PC-9 (cell line): Measurements from ENCODE around the gene SH3RF3. TPM values are rescaled to one million over a fixed set of nuclear protein-coding genes. Genes with fewer than 3 reads are reported as not detected.

Experiments used
- BruUV-seq: library from RNA; stranded (reverse); fragments of 400-500 nt; replicated peaks from 2 replicates; lab custom pipeline; 2021; lab: Mats Ljungman, UMichigan
- CTCF ChIA-PET: fragments of 300-600 bp; sonication (Branson Sonifier 250); formaldehyde crosslinking; loops from one replicate; lab custom pipeline; 2022; ENCODE audit warnings: antibody characterized with exemption; lab: Charles Lee
- POLR2A ChIA-PET: fragments of 300-600 bp; sonication (Branson Sonifier 250); formaldehyde crosslinking; loops from one replicate; lab custom pipeline; 2022; ENCODE audit warnings: antibody characterized with exemption; ENCODE audit not compliant: unreplicated experiment; lab: Charles Lee
- DNase-seq, 2 experiments: peaks; one replicate each; pipeline versions ENCODE4 v3.0.0 to v3.0.0-alpha.2; 2015 to 2022; ENCODE audit warnings: mixed read lengths in 1 of 2
- H2AFZ ChIP-seq: fragments of 200-600 bp; sonication (generic); 2 replicates; pipeline ENCODE4 v1.8.1; 2017; ENCODE audit warnings: antibody characterized with exemption
- H3F3A ChIP-seq: fragments of 200-600 bp; sonication (generic); 2 replicates; pipeline ENCODE4 v1.8.1; 2017; ENCODE audit warnings: antibody characterized with exemption, mild to moderate bottlenecking, low read depth; ENCODE audit not compliant: insufficient read depth
- H3K27ac ChIP-seq: fragments of 200-600 bp; sonication (generic); 2 replicates; pipeline ENCODE4 v1.6.1; 2016; ENCODE audit warnings: mixed run types
- H3K27me3 ChIP-seq: fragments of 200-600 bp; sonication (generic); 2 replicates; pipeline ENCODE4 v1.6.1; 2016; ENCODE audit warnings: low read depth, mixed run types; ENCODE audit not compliant: insufficient read depth
- H3K36me3 ChIP-seq: fragments of 200-600 bp; sonication (generic); 2 replicates; pipeline ENCODE4 v1.6.1; 2016; ENCODE audit warnings: low read depth, mixed run types
- H3K4me1 ChIP-seq: fragments of 200-600 bp; sonication (generic); replicated peaks from 2 replicates; pipeline ENCODE4 v1.6.1; 2016; ENCODE audit warnings: mixed run types; ENCODE audit not compliant: insufficient read depth
- H3K4me2 ChIP-seq: fragments of 200-600 bp; sonication (generic); 2 replicates; pipeline ENCODE4 v1.6.1; 2017; ENCODE audit warnings: mixed run types
- H3K4me3 ChIP-seq: fragments of 200-600 bp; sonication (generic); 2 replicates; pipeline ENCODE4 v1.6.1; 2016; ENCODE audit warnings: mixed run types
- H3K79me2 ChIP-seq: fragments of 200-600 bp; sonication (generic); 2 replicates; pipeline ENCODE4 v1.6.1; 2017; ENCODE audit warnings: low read depth, mixed run types
- H3K9me2 ChIP-seq: fragments of 200-600 bp; sonication (generic); 2 replicates; pipeline ENCODE4 v1.8.1; 2017; ENCODE audit warnings: mild to moderate bottlenecking; ENCODE audit not compliant: insufficient read depth
- H3K9me3 ChIP-seq: fragments of 200-600 bp; sonication (generic); 2 replicates; pipeline ENCODE4 v1.8.1; 2016; ENCODE audit warnings: low read depth; ENCODE audit not compliant: insufficient read depth
- H4K20me1 ChIP-seq: fragments of 200-600 bp; sonication (generic); 2 replicates; pipeline ENCODE4 v1.8.1; 2017; ENCODE audit not compliant: insufficient read depth
- CTCF ChIP-seq: fragments of 200-600 bp; sonication (generic); conservative IDR thresholded peaks from 2 replicates; pipeline ENCODE4 v1.6.1; 2017; ENCODE audit warnings: mixed run types, antibody characterized with exemption, mild to moderate bottlenecking, moderate library complexity
- EZH2 ChIP-seq: fragments of 200-600 bp; sonication (generic); IDR thresholded peaks from 2 replicates; pipeline ENCODE4 v1.8.0; 2017; ENCODE audit warnings: antibody characterized with exemption, low read depth
- intact Hi-C: fragments of 100-400 bp; cut with micrococcal nuclease; formaldehyde crosslinking; loops from one replicate; pipeline ENCODE4 v1.10.0; 2022; ENCODE audit not compliant: unreplicated experiment
- total RNA-seq: library from RNA; stranded (reverse); gene quantifications from 2 replicates; pipeline ENCODE4 v1.2.3, GENCODE V29; 2021

The SH3RF3 gene
- total RNA-seq, 1 experiment from 2014 or later, result 6.1 TPM

- no TSS peak for BruUV-seq
- Histone ChIP-seq H2AFZ (no peak overlapping the region), H3K4me1 (no peaks in the 10 kb centered on the region), H3F3A (no peaks in the 10 kb centered on the region), H4K20me1 (no peaks in the 10 kb centered on the region), H3K4me3 (no peak overlapping the region), H3K27ac (no peak overlapping the region), H3K4me2 (no peak overlapping the region), H3K36me3 (no peaks in the 10 kb centered on the region), H3K27me3 (no peaks in the 10 kb centered on the region), H3K9me2 (no peaks in the 10 kb centered on the region), H3K79me2 (no peaks in the 10 kb centered on the region), H3K9me3 (no peaks in the 10 kb centered on the region)
- TF ChIP-seq CTCF (no peak), EZH2 (no peak)
- POLR2A ChIA-PET, result no interaction called here
- intact Hi-C loops, result no loop called here
- CTCF ChIA-PET, result no interaction called here
- DNase-seq, result no peak
Measured at GRCh38 chr2:109489296-109489695, 360.3 kb downstream of the SH3RF3 start.

GRCh38 chr2:109493176-109493935, 364.4 kb downstream of the SH3RF3 start:
- Histone ChIP-seq H3K36me3 (no peaks in the 10 kb centered on the region), H3K79me2 (no peaks in the 10 kb centered on the region), H3K4me3 (no peak overlapping the region), H3K4me1 (no peaks in the 10 kb centered on the region), H3K27me3 (no peaks in the 10 kb centered on the region), H3K4me2 (no peak overlapping the region), H3K9me2 (no peaks in the 10 kb centered on the region), H3F3A (no peaks in the 10 kb centered on the region), H3K27ac (no peak overlapping the region), H4K20me1 (no peaks in the 10 kb centered on the region), H2AFZ (no peak overlapping the region), H3K9me3 (no peaks in the 10 kb centered on the region)
- ChIA-PET CTCF (no interaction called here), POLR2A (no interaction called here)
- DNase-seq, result no peak
- TF ChIP-seq EZH2, result no peak
- no peak for TF ChIP-seq CTCF
- no TSS peak for BruUV-seq
- intact Hi-C loops, result no loop called here

GRCh38 chr2:109494351-109494750, 365.3 kb downstream of the SH3RF3 start:
- TF ChIP-seq CTCF (no peak), EZH2 (no peak)
- POLR2A ChIA-PET, result no interaction called here

More at GRCh38 chr2:109494351-109494750, 365.3 kb downstream of the SH3RF3 start:
- Histone ChIP-seq H3K4me1 (peaks cover 1% of the 10 kb centered on the region), H3K27ac (no peak overlapping the region), H3K9me3 (no peaks in the 10 kb centered on the region), H4K20me1 (no peaks in the 10 kb centered on the region), H3K79me2 (no peaks in the 10 kb centered on the region), H3K9me2 (no peaks in the 10 kb centered on the region), H3K4me2 (no peak overlapping the region), H3K27me3 (no peaks in the 10 kb centered on the region), H3K36me3 (no peaks in the 10 kb centered on the region), H2AFZ (no peak overlapping the region), H3F3A (no peaks in the 10 kb centered on the region), H3K4me3 (no peak overlapping the region)
- CTCF ChIA-PET, result no interaction called here
- DNase-seq, result no peak
- BruUV-seq, result no TSS peak
- intact Hi-C loops, result no loop called here
